A673 (cell line): ENCODE results near the gene MOV10. TPM values are rescaled to one million over a fixed set of nuclear protein-coding genes. Genes with fewer than 3 reads are reported as not detected.

ENCODE experiments used
- BruUV-seq: library from RNA; stranded (reverse); fragments of 400-500 nt; replicated peaks from 2 replicates; lab custom pipeline; 2021; lab: Mats Ljungman, UMichigan
- CTCF ChIA-PET: fragments of 300-600 bp; sonication (Branson Sonifier 250); formaldehyde crosslinking; loops from one replicate; lab custom pipeline; 2022; ENCODE audit warnings: antibody characterized with exemption; lab: Charles Lee
- POLR2A ChIA-PET: fragments of 300-600 bp; sonication (Branson Sonifier 250); formaldehyde crosslinking; loops from one replicate; lab custom pipeline; 2022; ENCODE audit warnings: antibody characterized with exemption; ENCODE audit not compliant: low non-redundant PET; lab: Charles Lee
- DNase-seq: peaks from one replicate; pipeline ENCODE4 v3.0.0-alpha.2; 2015; ENCODE audit warnings: low spot score
- H3K27ac ChIP-seq: fragments of 200-600 bp; sonication (generic); 2 replicates; pipeline ENCODE4 v1.5.1; 2016; ENCODE audit warnings: mixed run types, low read depth, mild to moderate bottlenecking, mixed read lengths, antibody characterized with exemption, low read length; ENCODE audit not compliant: poor library complexity, severe bottlenecking
- H3K27me3 ChIP-seq: fragments of 200-600 bp; sonication (generic); replicated peaks from 2 replicates; pipeline ENCODE4 v1.6.1; 2017; ENCODE audit warnings: mixed run types, low read depth, mild to moderate bottlenecking, mixed read lengths, antibody characterized with exemption, low read length; ENCODE audit not compliant: insufficient read depth, poor library complexity
- H3K36me3 ChIP-seq: fragments of 200-600 bp; sonication (generic); 2 replicates; pipeline ENCODE4 v1.6.1; 2016; ENCODE audit warnings: mixed run types, mild to moderate bottlenecking, mixed read lengths, antibody characterized with exemption, low read length; ENCODE audit not compliant: insufficient read depth, poor library complexity, severe bottlenecking
- H3K4me1 ChIP-seq: fragments of 200-600 bp; sonication (generic); 2 replicates; pipeline ENCODE4 v1.6.1; 2017; ENCODE audit warnings: mixed run types, mild to moderate bottlenecking, mixed read lengths, antibody characterized with exemption, low read length; ENCODE audit not compliant: insufficient read depth, poor library complexity, severe bottlenecking
- H3K4me3 ChIP-seq: fragments of 200-600 bp; sonication (generic); 2 replicates; pipeline ENCODE4 v1.5.1; 2016; ENCODE audit warnings: low read depth, mixed run types, mild to moderate bottlenecking, mixed read lengths, low read length; ENCODE audit not compliant: poor library complexity, severe bottlenecking
- H3K9me3 ChIP-seq: fragments of 200-600 bp; sonication (generic); 2 replicates; pipeline ENCODE4 v1.6.1; 2016; ENCODE audit warnings: mixed run types, low read depth, mild to moderate bottlenecking, mixed read lengths, antibody characterized with exemption, low read length; ENCODE audit not compliant: poor library complexity, severe bottlenecking
- EZH2 ChIP-seq: fragments of 200-600 bp; sonication (generic); IDR thresholded peaks from 2 replicates; pipeline ENCODE4 v1.6.1; 2017; ENCODE audit warnings: borderline replicate concordance, low read depth, mild to moderate bottlenecking, mixed read lengths, antibody characterized with exemption, low read length; ENCODE audit not compliant: poor library complexity, severe bottlenecking
- intact Hi-C: fragments of 100-400 bp; cut with micrococcal nuclease; formaldehyde crosslinking; loops from one replicate; pipeline ENCODE4 v1.10.0; 2022; ENCODE audit not compliant: unreplicated experiment
- total RNA-seq: library from RNA; stranded (reverse); gene quantifications from 2 replicates; pipeline ENCODE4 v1.2.3, GENCODE V29; 2021
- TF ChIP-seq, protein P1 (sequence below): fragments of 300-800, 200-600 bp; sonication (generic); conservative IDR thresholded peaks from 2 replicates; pipeline ENCODE4 v1.5.1; 2017; ENCODE audit warnings: low read depth, mild to moderate bottlenecking, antibody characterized with exemption, low read length, moderate library complexity, mixed read lengths

The MOV10 gene
- total RNA-seq, 1 experiment from 2014 or later = 87.1 TPM

DNA sequence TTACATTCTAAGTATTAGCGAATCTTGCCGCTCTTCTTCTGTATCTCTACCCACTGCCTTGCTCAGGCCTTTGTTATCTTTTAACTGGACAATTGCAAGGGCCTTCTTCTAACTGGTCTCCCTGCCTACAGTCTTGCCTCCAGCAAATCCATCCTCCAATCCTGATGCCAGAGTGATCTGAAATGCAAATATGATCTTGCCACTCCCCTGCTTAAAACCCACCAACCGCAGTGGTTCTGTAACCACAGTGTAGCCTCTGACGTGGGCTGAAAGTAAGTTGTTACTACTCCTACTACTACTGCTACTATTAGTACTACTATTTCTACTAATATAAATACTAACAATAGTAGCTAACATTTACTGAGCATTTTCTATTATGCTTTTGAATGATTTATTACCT, 12.4 kb downstream of the MOV10 start:
- TF ChIP-seq, protein P1, sequence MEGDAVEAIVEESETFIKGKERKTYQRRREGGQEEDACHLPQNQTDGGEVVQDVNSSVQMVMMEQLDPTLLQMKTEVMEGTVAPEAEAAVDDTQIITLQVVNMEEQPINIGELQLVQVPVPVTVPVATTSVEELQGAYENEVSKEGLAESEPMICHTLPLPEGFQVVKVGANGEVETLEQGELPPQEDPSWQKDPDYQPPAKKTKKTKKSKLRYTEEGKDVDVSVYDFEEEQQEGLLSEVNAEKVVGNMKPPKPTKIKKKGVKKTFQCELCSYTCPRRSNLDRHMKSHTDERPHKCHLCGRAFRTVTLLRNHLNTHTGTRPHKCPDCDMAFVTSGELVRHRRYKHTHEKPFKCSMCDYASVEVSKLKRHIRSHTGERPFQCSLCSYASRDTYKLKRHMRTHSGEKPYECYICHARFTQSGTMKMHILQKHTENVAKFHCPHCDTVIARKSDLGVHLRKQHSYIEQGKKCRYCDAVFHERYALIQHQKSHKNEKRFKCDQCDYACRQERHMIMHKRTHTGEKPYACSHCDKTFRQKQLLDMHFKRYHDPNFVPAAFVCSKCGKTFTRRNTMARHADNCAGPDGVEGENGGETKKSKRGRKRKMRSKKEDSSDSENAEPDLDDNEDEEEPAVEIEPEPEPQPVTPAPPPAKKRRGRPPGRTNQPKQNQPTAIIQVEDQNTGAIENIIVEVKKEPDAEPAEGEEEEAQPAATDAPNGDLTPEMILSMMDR = no peak
- TF ChIP-seq EZH2 = no peak
- H3K27ac ChIP-seq = no peak overlapping the region
- peaks cover 12% of the 10 kb centered on the region for H3K36me3 ChIP-seq
- H3K9me3 ChIP-seq = no peaks in the 10 kb centered on the region
- intact Hi-C loops = no loop called here
- no peak for DNase-seq
- ChIA-PET POLR2A (no interaction called here), CTCF (no interaction called here)
- no peaks in the 10 kb centered on the region for H3K4me1 ChIP-seq
- BruUV-seq = no TSS peak
- no peak overlapping the region for H3K4me3 ChIP-seq
- no peaks in the 10 kb centered on the region for H3K27me3 ChIP-seq

DNA sequence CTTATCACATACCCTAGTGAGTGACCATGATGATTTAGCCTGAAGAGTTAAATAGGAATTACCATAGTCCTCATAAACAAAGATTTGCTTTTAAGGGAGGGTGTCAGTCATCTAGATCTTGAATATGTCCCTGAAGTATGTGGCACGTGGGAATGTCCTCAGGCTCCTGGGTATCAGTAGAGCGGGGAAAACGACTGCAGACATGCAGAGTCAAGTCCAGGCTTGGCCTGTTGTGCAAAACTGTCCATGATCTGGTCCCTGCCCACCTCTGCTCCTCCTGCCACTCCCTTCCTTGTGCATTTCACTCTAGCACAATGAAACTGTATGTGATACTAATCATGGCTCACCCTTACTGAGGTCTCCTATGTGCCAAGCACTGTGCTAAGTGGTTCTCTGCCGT, 12.9 kb downstream of the MOV10 start:
- Histone ChIP-seq H3K4me1 (no peaks in the 10 kb centered on the region), H3K4me3 (no peak overlapping the region), H3K27ac (no peak overlapping the region), H3K36me3 (peaks cover 17% of the 10 kb centered on the region), H3K27me3 (no peaks in the 10 kb centered on the region), H3K9me3 (no peaks in the 10 kb centered on the region)
- no peak for TF ChIP-seq EZH2
- TF ChIP-seq, protein P1 = no peak
- POLR2A ChIA-PET = no interaction called here
- no peak for DNase-seq
- intact Hi-C loops = no loop called here
- BruUV-seq = no TSS peak
- CTCF ChIA-PET = no interaction called here

DNA sequence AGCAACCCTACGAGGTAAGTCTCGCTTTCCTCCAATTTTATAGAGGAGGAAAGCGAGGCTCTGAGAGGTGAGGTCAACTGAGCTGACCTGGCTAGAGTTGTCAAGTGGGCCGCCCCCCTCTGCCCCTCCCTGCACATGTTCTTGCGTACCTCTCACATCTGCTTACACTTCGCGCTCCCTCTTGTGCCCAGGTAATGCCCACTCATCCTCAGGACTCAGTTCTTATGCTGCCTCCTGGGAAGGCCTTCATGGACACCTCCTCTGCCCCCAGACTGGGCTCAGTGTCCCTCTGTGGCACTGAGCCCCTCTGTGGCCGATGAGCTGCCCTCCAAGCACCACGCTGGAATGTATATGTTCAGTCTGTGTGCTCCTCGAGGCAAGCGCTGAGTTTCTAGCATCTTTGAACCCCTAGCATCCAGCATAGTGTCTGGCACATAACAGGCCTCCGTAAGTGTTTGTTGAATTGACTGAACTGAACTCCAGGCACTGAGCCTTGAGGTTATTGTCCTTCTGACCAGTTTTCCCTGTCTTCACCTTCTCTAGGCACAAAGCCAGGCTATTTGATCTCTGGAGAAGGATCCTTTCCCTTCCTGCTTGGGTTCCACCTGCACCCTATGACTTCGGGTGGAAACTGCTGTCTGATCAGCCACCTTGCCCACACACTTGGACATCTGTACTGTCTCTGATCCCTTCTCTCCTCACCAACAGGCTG, 13.5 kb downstream of the MOV10 start:
- Histone ChIP-seq H3K27me3 (no peaks in the 10 kb centered on the region), H3K4me1 (no peaks in the 10 kb centered on the region), H3K4me3 (no peak overlapping the region), H3K36me3 (peaks cover 22% of the 10 kb centered on the region), H3K9me3 (no peaks in the 10 kb centered on the region), H3K27ac (no peak overlapping the region)
- intact Hi-C loops = no loop called here
- BruUV-seq = no TSS peak
- TF ChIP-seq, protein P1 = no peak
- TF ChIP-seq EZH2 = no peak
- POLR2A ChIA-PET = no interaction called here
- DNase-seq = no peak
- CTCF ChIA-PET = no interaction called here
